Measurements from ENCODE around the gene ERCC6L2.

The ERCC6L2 gene

DNA sequence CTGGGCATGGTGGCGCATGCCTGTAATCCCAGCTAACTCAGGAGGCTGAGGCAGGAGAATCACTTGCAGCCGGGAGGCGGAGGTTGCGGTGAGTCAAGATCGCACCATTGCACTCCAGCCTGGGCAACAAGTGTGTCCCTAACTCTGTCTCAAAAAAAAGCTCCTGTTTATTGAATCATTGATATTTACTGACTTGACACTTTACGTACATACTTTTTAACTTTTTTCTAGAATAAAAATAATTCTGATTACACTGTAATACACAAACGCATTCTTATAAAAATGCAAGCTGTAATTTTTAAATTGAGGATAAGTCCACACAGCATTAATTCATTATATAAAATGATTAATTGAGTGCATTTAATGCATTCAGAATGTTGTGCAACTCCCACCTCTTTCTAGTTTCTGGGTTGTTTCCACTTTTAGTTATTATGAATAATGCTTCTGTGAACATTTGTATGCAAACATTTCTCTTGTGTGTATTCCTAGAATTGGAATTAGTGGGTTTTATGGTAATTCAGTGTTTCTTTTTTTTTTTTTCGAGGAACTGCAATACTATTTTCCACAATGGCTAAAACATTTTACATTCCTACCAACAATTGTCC, 15.7 kb downstream of the ERCC6L2 start:
- no peaks in the 10 kb centered on the region for H3K27me3 ChIP-seq (ENCODE audit: control insufficient read depth, insufficient read depth, low read length)
- H3K36me3 ChIP-seq (ENCODE audit: control insufficient read depth, insufficient read depth, low read length): peaks cover 18% of the 10 kb centered on the region; the same call in 1 of the 2 replicates
- no peak overlapping the region for H3K9ac ChIP-seq (ENCODE audit: low read depth, low read length)
- no peak overlapping the region for H3K4me3 ChIP-seq (ENCODE audit: low read depth, low read length)
- no peaks in the 10 kb centered on the region for H3K4me1 ChIP-seq (ENCODE audit: control insufficient read depth, insufficient read depth, low read length)
- no peaks in the 10 kb centered on the region for H3K9me3 ChIP-seq (ENCODE audit: control insufficient read depth, insufficient read depth, low read length)
- H3K27ac ChIP-seq (ENCODE audit: low read depth, low read length): no peak overlapping the region

DNA sequence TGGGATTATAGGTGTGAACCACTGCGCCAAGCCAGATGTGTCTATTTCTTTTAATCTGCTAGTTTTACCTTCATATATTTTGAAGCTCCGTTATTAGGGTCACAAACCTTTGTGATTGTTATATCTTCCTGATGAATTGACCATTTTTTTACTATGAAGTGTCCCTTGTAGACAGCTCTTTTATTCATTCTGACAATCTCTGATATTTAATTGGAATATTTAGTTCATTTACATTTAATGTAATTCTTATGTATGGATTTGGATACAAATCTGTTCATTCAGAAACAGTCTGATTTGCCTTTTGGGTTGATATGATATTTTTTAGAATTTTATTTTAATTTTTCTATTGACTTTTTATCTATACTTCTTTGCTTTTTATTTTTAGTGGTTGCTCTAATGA, 17.2 kb downstream of the ERCC6L2 start:
- Histone ChIP-seq H3K27ac (ENCODE audit: low read depth, low read length) (no peak overlapping the region), H3K4me1 (ENCODE audit: control insufficient read depth, insufficient read depth, low read length) (no peaks in the 10 kb centered on the region), H3K36me3 (ENCODE audit: control insufficient read depth, insufficient read depth, low read length) (peaks cover 11% of the 10 kb centered on the region), H3K9me3 (ENCODE audit: control insufficient read depth, insufficient read depth, low read length) (no peaks in the 10 kb centered on the region), H3K27me3 (ENCODE audit: control insufficient read depth, insufficient read depth, low read length) (no peaks in the 10 kb centered on the region), H3K9ac (ENCODE audit: low read depth, low read length) (no peak overlapping the region), H3K4me3 (ENCODE audit: low read depth, low read length) (no peak overlapping the region)

DNA sequence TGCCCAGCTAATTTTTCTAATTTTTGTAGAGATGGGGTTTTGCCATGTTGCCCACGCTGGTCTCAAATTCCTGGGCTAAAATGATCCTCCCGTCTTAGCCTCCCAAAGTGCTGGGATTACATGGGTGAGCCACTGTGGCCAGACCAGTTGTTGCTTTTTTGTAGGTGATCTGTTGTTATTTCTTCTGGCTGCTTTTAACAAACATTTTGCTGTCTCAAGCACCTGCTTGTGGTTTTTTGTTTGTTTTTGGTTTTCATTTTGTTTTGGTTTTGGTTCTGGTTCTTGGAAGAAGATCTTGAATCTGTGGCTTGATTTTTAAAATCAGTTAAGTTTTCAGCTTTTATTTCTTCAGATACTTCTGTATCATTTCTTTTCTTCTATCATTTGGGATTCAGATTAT, 21.1 kb downstream of the ERCC6L2 start:
- Histone ChIP-seq H3K9me3 (ENCODE audit: control insufficient read depth, insufficient read depth, low read length) (no peaks in the 10 kb centered on the region), H3K9ac (ENCODE audit: low read depth, low read length) (no peak overlapping the region), H3K4me3 (ENCODE audit: low read depth, low read length) (no peak overlapping the region), H3K27me3 (ENCODE audit: control insufficient read depth, insufficient read depth, low read length) (no peaks in the 10 kb centered on the region), H3K4me1 (ENCODE audit: control insufficient read depth, insufficient read depth, low read length) (no peaks in the 10 kb centered on the region; the same call in 1 of the 2 replicates), H3K36me3 (ENCODE audit: control insufficient read depth, insufficient read depth, low read length) (peaks cover 9% of the 10 kb centered on the region; the same call in 1 of the 2 replicates), H3K27ac (ENCODE audit: low read depth, low read length) (no peak overlapping the region)

DNA sequence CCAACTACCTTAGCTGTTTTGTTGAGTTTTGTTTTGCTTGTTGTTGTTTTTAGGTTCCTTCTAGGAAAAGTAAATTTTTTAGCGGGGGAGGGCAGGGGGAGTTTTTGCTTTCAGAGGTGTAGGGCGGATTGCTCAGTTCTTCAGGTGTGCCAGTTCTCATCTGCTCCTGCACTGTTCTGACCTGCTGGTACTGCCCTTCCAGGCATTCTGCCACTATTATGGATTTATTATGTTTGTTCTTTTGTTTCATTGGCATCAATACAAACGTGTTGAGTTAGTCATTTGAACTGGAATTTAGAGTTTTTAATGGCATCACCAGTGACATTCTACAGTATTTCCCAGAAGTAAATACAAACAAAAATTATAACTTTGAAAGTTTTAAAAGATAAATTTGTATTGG, 26.0 kb downstream of the ERCC6L2 start:
- no peaks in the 10 kb centered on the region for H3K9me3 ChIP-seq (ENCODE audit: control insufficient read depth, insufficient read depth, low read length)
- no peak overlapping the region for H3K9ac ChIP-seq (ENCODE audit: low read depth, low read length)
- no peak overlapping the region for H3K4me3 ChIP-seq (ENCODE audit: low read depth, low read length)
- H3K4me1 ChIP-seq (ENCODE audit: control insufficient read depth, insufficient read depth, low read length): no peaks in the 10 kb centered on the region; the same call in 1 of the 2 replicates
- no peaks in the 10 kb centered on the region for H3K27me3 ChIP-seq (ENCODE audit: control insufficient read depth, insufficient read depth, low read length)
- peaks cover 14% of the 10 kb centered on the region; the same call in 1 of the 2 replicates for H3K36me3 ChIP-seq (ENCODE audit: control insufficient read depth, insufficient read depth, low read length)
- no peak overlapping the region for H3K27ac ChIP-seq (ENCODE audit: low read depth, low read length)

DNA sequence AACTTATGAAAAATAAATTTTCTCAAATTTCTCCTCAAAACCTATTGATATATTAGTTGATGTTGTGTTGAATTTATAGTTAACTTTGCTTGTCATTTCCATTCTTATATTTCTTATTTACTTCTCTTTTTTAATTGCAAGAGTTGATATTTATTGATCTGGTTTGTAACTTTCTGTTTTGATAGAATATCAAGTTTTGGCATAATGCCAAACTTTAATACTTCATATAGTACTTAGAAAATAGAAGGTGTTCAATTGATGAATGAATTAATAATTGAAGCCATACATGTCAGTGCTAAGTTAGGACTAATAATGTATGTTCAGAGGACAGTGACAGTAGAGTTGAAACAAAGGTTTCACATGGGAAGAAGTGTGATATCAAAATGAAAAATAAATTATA, 27.9 kb downstream of the ERCC6L2 start:
- 0 out of 2 replicates have a peak, but pooled peaks cover 7% of the 10 kb centered on the region for H3K36me3 ChIP-seq (ENCODE audit: control insufficient read depth, insufficient read depth, low read length)
- no peak overlapping the region for H3K27ac ChIP-seq (ENCODE audit: low read depth, low read length)
- H3K27me3 ChIP-seq (ENCODE audit: control insufficient read depth, insufficient read depth, low read length): no peaks in the 10 kb centered on the region
- no peak overlapping the region for H3K9ac ChIP-seq (ENCODE audit: low read depth, low read length)
- no peak overlapping the region for H3K4me3 ChIP-seq (ENCODE audit: low read depth, low read length)
- H3K4me1 ChIP-seq (ENCODE audit: control insufficient read depth, insufficient read depth, low read length): no peaks in the 10 kb centered on the region; the same call in 1 of the 2 replicates
- H3K9me3 ChIP-seq (ENCODE audit: control insufficient read depth, insufficient read depth, low read length): no peaks in the 10 kb centered on the region

DNA sequence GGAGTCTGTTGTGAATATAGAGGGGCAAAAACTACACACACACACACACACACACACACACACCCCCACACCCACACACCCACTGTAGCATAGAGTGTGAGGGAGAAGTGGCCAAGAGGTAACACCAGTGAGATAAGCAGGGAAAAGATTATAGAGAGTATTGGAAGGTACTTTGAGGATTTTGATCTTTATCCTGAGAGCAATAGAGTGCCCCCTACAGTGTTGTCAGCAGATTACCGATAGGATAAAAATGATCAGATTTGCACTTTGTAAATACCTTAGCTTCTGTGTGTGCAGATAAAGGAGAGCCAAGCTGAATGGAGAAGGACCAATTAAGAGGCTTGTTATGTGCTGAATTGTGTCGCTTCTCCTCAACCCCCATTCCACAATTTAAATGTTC, 32.3 kb downstream of the ERCC6L2 start:
- Histone ChIP-seq H3K4me3 (ENCODE audit: low read depth, low read length) (no peak overlapping the region), H3K9me3 (ENCODE audit: control insufficient read depth, insufficient read depth, low read length) (no peaks in the 10 kb centered on the region), H3K4me1 (ENCODE audit: control insufficient read depth, insufficient read depth, low read length) (no peaks in the 10 kb centered on the region), H3K9ac (ENCODE audit: low read depth, low read length) (no peak overlapping the region), H3K27ac (ENCODE audit: low read depth, low read length) (no peak overlapping the region), H3K27me3 (ENCODE audit: control insufficient read depth, insufficient read depth, low read length) (no peaks in the 10 kb centered on the region), H3K36me3 (ENCODE audit: control insufficient read depth, insufficient read depth, low read length) (0 out of 2 replicates have a peak, but pooled peaks cover 4% of the 10 kb centered on the region)

DNA sequence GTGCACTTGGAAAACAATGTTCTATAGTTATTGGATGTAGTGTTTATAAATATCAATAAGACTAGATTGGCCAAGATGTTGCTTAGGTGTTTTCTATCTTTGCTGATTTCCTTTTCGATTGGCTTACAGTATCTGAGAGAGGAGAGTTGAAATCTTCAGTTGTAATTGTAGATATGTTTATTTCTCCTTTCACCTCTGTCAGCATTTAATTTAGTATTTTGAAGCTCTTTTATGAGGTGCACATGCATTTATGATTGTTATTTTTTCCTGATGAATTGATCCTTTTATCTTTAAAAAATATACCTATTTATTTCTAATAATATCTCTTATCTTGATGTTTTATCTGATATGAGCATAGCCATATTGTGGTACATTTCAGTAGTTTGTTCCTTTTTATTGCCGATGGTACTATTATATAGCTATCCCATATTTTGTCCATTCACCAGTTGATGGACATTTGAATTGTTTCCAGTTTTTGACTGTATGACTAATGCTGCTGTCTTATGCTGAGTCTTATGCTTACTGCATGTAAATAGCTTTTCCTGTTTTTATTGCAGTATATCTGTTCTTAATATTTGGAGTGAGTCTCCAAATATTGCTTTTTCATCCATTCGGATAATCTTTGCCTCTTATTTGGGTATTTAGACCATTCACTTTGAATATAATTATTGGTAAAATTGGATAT, 34.7 kb downstream of the ERCC6L2 start:
- Histone ChIP-seq H3K9ac (ENCODE audit: low read depth, low read length) (no peak overlapping the region), H3K36me3 (ENCODE audit: control insufficient read depth, insufficient read depth, low read length) (peaks cover 11% of the 10 kb centered on the region; the same call in 1 of the 2 replicates), H3K27me3 (ENCODE audit: control insufficient read depth, insufficient read depth, low read length) (no peaks in the 10 kb centered on the region), H3K27ac (ENCODE audit: low read depth, low read length) (no peak overlapping the region), H3K4me3 (ENCODE audit: low read depth, low read length) (no peak overlapping the region), H3K4me1 (ENCODE audit: control insufficient read depth, insufficient read depth, low read length) (no peaks in the 10 kb centered on the region), H3K9me3 (ENCODE audit: control insufficient read depth, insufficient read depth, low read length) (no peaks in the 10 kb centered on the region)

DNA sequence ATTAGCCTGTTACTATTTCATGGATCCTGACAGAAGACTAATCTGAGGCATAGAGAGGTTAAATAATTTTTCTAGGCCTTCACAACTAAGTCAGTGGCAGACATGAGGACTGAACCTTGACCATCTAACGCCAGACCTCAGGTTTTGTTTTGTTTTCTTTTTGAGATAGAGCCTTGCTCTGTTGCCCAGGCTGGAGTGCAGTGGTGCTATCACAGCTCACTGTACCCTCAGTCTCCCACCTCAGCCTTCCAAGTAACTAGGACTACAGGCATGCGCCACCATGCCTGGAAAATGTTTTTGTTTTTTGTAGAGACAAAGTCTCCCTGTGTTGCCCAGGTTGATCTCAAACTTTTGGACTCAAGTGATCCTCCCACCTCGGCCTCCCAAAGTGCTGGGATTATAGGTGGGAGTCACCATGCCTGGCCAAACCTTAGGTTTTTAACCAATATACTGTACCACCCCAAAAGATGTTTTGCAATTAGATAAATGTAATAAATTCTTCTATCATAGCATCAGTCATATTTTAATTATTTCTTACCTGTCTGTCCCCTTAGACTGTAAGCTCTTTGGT, 35.4 kb downstream of the ERCC6L2 start:
- Histone ChIP-seq H3K9ac (ENCODE audit: low read depth, low read length) (no peak overlapping the region), H3K9me3 (ENCODE audit: control insufficient read depth, insufficient read depth, low read length) (no peaks in the 10 kb centered on the region), H3K27ac (ENCODE audit: low read depth, low read length) (no peak overlapping the region), H3K36me3 (ENCODE audit: control insufficient read depth, insufficient read depth, low read length) (peaks cover 17% of the 10 kb centered on the region), H3K4me3 (ENCODE audit: low read depth, low read length) (no peak overlapping the region), H3K27me3 (ENCODE audit: control insufficient read depth, insufficient read depth, low read length) (no peaks in the 10 kb centered on the region), H3K4me1 (ENCODE audit: control insufficient read depth, insufficient read depth, low read length) (no peaks in the 10 kb centered on the region)

DNA sequence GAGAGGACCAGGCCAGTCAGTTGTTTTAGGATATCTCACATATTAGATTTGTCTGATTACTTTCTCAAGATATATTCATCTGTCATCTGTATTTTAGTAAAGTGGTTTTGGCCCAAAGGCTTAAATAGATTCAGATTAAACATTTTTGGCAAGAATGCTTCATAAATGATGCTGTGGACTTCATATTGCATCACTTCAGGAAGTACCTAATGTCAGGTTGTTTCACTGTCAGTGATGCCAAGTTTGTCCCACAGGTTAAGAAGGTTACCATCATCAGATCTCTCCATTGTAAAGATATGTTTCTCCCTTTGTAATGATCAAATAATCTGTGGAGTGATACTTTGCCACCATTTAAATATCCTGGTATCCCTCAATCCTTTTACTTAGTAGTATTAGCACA, 37.3 kb downstream of the ERCC6L2 start:
- Histone ChIP-seq H3K36me3 (ENCODE audit: control insufficient read depth, insufficient read depth, low read length) (peaks cover 33% of the 10 kb centered on the region), H3K4me1 (ENCODE audit: control insufficient read depth, insufficient read depth, low read length) (no peaks in the 10 kb centered on the region), H3K9me3 (ENCODE audit: control insufficient read depth, insufficient read depth, low read length) (no peaks in the 10 kb centered on the region), H3K27ac (ENCODE audit: low read depth, low read length) (no peak overlapping the region), H3K4me3 (ENCODE audit: low read depth, low read length) (no peak overlapping the region), H3K9ac (ENCODE audit: low read depth, low read length) (no peak overlapping the region), H3K27me3 (ENCODE audit: control insufficient read depth, insufficient read depth, low read length) (no peaks in the 10 kb centered on the region)

DNA sequence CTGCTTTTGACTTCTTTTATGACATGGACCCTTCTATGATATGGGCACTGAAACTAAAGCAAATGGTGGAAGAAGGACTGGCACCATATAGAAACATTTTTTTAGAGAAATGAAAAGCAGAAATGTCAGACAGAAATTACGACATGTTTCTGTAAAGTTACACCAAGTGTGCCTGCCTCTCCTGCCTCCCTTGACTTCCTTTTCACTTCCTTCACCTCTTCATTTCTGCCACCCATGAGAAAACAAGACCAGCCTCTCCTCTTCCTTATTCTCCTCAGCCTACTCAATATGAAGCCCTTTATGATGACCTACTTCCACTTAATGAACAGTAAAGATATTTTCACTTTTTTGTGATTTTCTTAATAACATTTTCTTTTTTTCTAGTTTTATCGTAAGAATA, 44.5 kb downstream of the ERCC6L2 start:
- Histone ChIP-seq H3K36me3 (ENCODE audit: control insufficient read depth, insufficient read depth, low read length) (peaks cover 80% of the 10 kb centered on the region), H3K9ac (ENCODE audit: low read depth, low read length) (no peak overlapping the region), H3K4me3 (ENCODE audit: low read depth, low read length) (no peak overlapping the region), H3K27me3 (ENCODE audit: control insufficient read depth, insufficient read depth, low read length) (no peaks in the 10 kb centered on the region), H3K27ac (ENCODE audit: low read depth, low read length) (no peak overlapping the region), H3K9me3 (ENCODE audit: control insufficient read depth, insufficient read depth, low read length) (peaks cover 22% of the 10 kb centered on the region), H3K4me1 (ENCODE audit: control insufficient read depth, insufficient read depth, low read length) (peaks cover 4% of the 10 kb centered on the region)

DNA sequence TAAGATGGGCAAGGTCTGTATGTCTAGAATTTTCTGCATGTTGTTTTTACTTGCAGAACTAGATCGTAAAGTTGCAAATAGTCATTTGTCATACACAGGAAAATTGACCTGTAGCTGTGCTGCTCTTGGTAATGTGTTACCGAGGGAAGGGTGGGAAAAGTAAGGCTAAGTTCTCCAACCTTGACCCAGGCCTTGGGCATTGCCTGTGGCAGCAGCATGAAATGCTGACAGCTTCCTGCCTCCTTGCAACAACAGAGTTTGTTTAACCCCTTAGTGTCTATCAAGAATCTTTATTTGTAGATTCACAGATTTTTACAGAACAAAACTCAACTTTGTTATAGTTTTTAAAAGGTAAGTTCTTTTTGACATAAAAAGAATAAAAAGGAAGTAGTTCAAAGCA, 48.3 kb downstream of the ERCC6L2 start:
- H3K9me3 ChIP-seq (ENCODE audit: control insufficient read depth, insufficient read depth, low read length): peaks cover 22% of the 10 kb centered on the region
- H3K27ac ChIP-seq (ENCODE audit: low read depth, low read length): no peak overlapping the region
- H3K4me3 ChIP-seq (ENCODE audit: low read depth, low read length): no peak overlapping the region
- peaks cover 9% of the 10 kb centered on the region for H3K4me1 ChIP-seq (ENCODE audit: control insufficient read depth, insufficient read depth, low read length)
- peaks cover 80% of the 10 kb centered on the region for H3K36me3 ChIP-seq (ENCODE audit: control insufficient read depth, insufficient read depth, low read length)
- H3K9ac ChIP-seq (ENCODE audit: low read depth, low read length): no peak overlapping the region
- no peaks in the 10 kb centered on the region for H3K27me3 ChIP-seq (ENCODE audit: control insufficient read depth, insufficient read depth, low read length)
